Parathyroid adenoma (tissue), 2 donors: ENCODE results near the gene GARIN5A.

Experiments used
- H2AFZ ChIP-seq: fragments of 300-600 bp; sonication (generic); one replicate; pipeline ENCODE4 v1.7.0; 2017; ENCODE audit warnings: antibody characterized with exemption, mild to moderate bottlenecking
- H3K27ac ChIP-seq: fragments of 300-600 bp; sonication (generic); one replicate; pipeline ENCODE4 v1.7.0; 2017
- H3K27me3 ChIP-seq: fragments of 300-600 bp; sonication (generic); one replicate; pipeline ENCODE4 v1.7.0; 2017; ENCODE audit warnings: low read length; ENCODE audit not compliant: control insufficient read depth, insufficient read depth
- H3K36me3 ChIP-seq: fragments of 300-600 bp; sonication (generic); one replicate; pipeline ENCODE4 v1.7.0; 2017; ENCODE audit warnings: low read length; ENCODE audit not compliant: control insufficient read depth, insufficient read depth
- H3K4me1 ChIP-seq: fragments of 300-600 bp; sonication (generic); one replicate; pipeline ENCODE4 v1.7.0; 2017; ENCODE audit warnings: control low read depth
- H3K4me2 ChIP-seq: fragments of 300-600 bp; sonication (generic); one replicate; pipeline ENCODE4 v1.7.0; 2017; ENCODE audit warnings: low read length
- H3K4me3 ChIP-seq: fragments of 300-600 bp; sonication (generic); one replicate; pipeline ENCODE4 v1.7.0; 2017; ENCODE audit warnings: low read depth, low read length
- H3K79me2 ChIP-seq: fragments of 300-600 bp; sonication (generic); one replicate; pipeline ENCODE4 v1.7.0; 2017; ENCODE audit warnings: control low read depth
- H3K9ac ChIP-seq: fragments of 300-600 bp; sonication (generic); one replicate; pipeline ENCODE4 v1.7.0; 2017; ENCODE audit warnings: mild to moderate bottlenecking
- H3K9me3 ChIP-seq: fragments of 300-600 bp; sonication (generic); one replicate; pipeline ENCODE4 v1.7.0; 2017; ENCODE audit warnings: low read length; ENCODE audit not compliant: control insufficient read depth
- TF ChIP-seq, protein P1 (sequence below): fragments of 300-600 bp; sonication (generic); IDR thresholded peaks from one replicate; pipeline ENCODE4 v1.7.0; 2017; ENCODE audit warnings: antibody characterized with exemption, mild to moderate bottlenecking
- donor health status: primary hyperparathyroidism.

The GARIN5A gene

DNA sequence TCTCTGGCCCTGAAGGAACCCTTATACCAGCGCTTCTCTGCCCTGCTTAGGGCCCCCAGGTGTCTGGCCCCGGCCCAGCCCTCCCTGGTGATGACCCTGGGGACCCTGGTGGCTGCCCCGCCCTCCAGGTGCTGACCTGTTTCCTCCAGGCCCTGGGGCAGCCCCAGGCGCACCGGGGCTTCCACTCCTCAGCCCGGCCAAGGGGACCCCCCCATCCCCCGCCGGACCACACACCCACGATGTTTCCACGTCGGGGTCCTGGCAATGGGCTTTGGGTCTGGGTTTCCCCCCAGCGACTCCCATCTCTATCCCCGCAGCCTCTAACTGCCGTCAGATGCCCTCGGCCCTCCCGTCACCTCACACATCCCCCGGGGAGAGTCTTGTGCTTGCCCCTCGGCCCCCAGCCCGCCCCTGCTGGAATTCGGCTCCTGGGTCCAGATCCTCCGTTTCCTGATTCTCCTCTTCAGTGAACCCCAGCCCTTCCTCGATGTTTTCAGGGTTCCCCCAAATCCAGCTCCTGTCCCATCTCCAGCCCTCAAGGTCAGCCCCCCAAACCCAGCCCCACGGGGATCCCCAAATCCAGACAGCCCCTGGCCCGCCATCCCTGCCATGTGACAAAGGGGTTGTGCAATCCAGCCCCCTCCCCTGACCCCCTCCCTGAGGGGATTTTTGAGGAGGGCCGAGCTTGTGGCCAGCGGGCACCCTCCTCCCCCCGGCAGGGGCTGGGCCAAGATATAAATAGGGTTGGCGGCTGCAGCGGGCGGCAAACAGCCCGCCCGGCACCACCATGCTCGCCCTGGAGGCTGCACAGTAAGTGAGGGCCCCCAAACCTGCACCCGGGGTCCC is 58.2 kb downstream of the GARIN5A start, which contains the start of gene SPIB:
Gene SPIB (plus strand): TSS at position 763 of the 846 bp plus-strand sequence. CDS start 25 bp downstream, at position 788.
- Histone ChIP-seq H3K4me3 (no peak within 1 kb of the TSS), H3K79me2 (no peaks in the 10 kb centered on the region), H3K27me3 (no peaks in the 10 kb centered on the region), H3K9me3 (no peaks in the 10 kb centered on the region), H3K27ac (no peak within 1 kb of the TSS), H3K4me2 (no peak within 1 kb of the TSS), H2AFZ (no peak within 1 kb of the TSS), H3K9ac (no peak within 1 kb of the TSS), H3K4me1 (no peaks in the 10 kb centered on the region), H3K36me3 (no peaks in the 10 kb centered on the region)
- TF ChIP-seq, protein P1, sequence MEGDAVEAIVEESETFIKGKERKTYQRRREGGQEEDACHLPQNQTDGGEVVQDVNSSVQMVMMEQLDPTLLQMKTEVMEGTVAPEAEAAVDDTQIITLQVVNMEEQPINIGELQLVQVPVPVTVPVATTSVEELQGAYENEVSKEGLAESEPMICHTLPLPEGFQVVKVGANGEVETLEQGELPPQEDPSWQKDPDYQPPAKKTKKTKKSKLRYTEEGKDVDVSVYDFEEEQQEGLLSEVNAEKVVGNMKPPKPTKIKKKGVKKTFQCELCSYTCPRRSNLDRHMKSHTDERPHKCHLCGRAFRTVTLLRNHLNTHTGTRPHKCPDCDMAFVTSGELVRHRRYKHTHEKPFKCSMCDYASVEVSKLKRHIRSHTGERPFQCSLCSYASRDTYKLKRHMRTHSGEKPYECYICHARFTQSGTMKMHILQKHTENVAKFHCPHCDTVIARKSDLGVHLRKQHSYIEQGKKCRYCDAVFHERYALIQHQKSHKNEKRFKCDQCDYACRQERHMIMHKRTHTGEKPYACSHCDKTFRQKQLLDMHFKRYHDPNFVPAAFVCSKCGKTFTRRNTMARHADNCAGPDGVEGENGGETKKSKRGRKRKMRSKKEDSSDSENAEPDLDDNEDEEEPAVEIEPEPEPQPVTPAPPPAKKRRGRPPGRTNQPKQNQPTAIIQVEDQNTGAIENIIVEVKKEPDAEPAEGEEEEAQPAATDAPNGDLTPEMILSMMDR = no peak

DNA sequence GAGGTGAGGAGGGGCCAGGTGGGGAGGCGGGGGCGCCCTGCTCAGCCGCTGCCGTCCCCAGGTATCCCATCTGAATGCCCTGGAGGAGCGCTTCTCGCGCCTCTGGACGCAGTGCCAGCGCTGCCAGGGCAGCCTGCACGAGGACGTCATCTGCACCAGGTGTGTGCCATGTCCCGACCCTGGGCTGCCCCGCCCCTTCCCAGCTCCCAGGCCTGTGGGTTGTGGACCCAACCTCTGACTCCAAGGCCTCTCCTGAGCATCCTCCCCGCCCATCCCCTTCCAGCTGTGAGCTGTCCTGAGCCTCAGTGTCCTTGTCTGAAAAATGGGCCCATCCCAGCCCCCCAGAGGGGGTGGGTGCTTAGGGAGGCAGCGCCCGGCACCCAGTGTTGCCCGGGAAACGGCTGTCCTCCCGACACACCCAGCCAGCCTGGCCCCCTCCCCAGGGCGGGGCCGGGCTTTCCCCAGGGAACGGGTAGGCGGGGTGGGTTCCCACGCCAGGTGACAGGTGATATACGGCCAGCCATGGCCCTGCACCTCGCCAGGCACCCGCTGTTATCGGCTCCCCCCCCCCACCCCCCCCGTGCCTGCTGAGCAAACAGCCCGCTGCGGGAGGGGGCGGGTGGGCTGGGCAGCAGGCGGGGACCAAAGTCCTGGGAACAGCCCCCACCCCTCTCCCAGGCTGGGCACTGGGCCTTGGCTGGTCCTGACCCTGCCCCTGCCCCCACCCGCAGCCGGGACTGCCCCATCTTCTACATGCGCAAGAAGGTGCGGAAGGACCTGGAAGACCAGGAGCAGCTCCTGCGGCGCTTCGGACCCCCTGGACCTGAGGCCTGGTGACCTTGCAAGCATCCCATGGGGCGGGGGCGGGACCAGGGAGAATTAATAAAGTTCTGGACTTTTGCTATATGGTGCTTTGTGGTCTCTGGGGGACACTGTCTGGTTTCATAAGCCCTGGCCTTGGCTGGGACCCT is 59.3 kb downstream of the GARIN5A start:
- no peaks in the 10 kb centered on the region for H3K79me2 ChIP-seq
- H3K9me3 ChIP-seq = no peaks in the 10 kb centered on the region
- H3K9ac ChIP-seq = no peak overlapping the region
- H3K4me1 ChIP-seq = no peaks in the 10 kb centered on the region
- H3K4me3 ChIP-seq = no peak overlapping the region
- H3K36me3 ChIP-seq = no peaks in the 10 kb centered on the region
- H2AFZ ChIP-seq = no peak overlapping the region
- H3K27me3 ChIP-seq = no peaks in the 10 kb centered on the region
- no peak overlapping the region for H3K27ac ChIP-seq
- TF ChIP-seq, protein P1 = no peak
- no peak overlapping the region for H3K4me2 ChIP-seq
